Measurements from ENCODE around the gene NCS1. TPM values are rescaled to one million over a fixed set of nuclear protein-coding genes. Genes with fewer than 3 reads are reported as not detected.

The NCS1 gene
- total RNA-seq, 1 experiment from 2014 or later, result 70.1 TPM

- no peak for DNase-seq (ENCODE audit: low read depth)
Observed at GRCh38 chr9:130147198-130147597, 25.0 kb upstream of the NCS1 start.

DNA sequence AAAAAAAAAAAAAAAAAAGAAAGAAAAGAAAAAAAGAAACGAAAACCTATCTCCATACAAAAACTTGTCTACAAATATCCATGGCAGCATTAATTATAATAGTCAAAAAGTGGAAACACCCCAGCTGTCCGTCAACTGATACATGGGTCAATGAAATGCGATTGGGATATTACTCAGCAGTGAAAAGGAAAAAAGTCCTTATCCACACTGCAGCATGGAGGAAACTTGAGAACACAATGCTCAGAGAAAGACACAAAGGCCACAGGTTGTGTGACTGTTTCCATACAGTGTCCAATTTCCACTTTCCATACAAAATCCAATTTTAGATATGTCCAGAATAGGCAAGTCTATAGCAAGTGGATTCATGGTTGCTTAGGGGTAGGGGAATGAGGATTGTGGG, 24.3 kb upstream of the NCS1 start:
- no peak for DNase-seq (ENCODE audit: low read depth)

DNA sequence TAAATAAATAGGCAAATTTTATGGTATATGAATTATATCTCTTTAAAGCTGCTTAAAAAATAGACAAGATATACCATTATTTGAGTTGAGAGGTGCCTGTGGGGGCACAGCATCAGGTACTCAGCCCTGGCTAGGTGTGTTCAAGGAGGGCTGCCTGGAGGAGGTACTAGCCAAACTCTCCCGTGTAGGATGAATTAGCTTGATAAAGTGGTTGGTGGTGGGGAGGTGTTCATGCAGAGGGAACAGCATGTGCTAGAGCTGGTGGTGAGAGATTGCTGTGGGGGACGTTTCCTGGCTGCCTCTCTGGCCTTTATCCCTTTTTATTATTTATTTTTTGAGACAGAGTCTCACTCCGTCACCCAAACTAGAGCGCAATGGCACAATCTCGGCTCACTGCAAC, 23.2 kb upstream of the NCS1 start:
- DNase-seq (ENCODE audit: low read depth), result no peak

DNA sequence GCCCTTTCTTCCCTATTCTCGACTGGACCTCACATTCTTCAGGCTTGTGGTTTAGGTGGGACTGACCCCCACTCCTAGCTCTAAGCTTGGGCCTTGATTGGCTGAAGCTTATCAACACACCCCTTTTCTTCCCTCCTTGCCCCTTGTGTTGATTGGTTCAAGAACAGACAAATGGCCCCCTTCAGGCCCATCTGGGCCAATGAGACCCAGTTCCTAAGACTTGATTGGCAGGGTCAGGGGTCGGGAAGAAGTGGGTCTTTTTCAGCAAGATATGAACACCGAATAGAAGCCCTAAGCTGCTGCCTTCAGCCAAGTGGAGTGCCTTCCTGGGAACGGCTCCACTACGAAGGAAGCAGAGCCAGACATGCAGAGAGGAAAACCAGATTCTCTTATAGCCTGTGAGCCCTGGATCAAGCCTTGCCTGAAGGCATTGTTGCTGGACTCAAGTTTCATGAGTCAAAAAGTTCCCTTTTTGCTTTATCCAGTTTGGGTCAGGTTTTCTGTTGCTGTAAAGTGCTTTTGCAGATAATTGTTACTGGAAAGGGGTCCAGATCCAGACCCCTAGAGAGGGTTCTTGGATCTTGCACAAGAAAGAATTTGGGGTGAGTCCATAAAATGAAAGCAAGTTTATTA, 22.4 kb upstream of the NCS1 start:
- no peak for DNase-seq (ENCODE audit: low read depth)

DNA sequence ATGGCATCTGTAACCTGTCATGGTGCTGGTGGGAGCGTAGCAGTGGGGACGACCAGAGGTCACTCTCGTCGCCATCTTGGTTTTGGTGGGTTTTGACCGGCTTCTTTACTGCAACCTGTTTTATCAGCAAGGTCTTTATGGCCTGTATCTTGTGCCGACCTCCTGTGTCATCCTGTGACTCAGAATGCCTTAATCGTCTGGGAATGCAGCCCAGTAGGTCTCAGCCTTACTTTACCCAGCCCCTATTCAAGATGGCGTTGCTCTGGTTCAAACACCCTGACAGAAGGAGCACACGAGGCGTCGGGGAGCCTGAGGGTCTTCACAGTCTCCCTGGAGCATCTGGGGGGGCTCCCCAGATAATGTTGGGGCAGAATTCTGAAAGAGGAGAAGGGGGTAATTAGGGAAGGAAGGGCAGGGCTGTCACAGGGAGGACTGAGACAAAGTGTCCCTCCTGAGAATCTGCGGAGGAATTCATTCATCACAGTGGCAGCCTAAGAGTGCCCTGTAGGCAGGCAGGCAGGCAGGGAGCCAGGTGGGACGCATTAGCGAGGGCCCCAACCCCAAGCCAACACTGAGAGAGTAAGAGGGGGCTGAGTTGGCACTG, 21.3 kb upstream of the NCS1 start:
- peak; percentile 42 for DNase-seq (ENCODE audit: low read depth)

DNA sequence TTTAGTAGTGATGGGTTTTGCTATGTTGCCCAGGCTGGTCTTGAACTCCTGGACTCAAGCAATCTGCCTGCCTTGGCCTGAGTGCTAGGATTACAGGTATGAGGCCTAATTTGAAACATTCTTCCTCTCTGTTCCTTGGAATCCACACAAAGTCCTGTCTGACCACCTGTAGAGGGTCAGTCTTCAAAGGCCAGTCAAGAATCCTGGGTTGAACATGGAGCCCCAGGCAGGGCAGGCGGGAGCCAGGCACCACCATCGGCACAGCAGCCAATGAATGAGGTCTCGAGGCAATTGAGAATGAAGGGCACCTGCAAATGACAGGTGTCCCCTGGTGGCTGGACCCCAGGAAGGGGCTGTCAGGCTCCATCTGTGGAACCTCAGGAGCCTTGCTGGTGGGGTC, 17.4 kb upstream of the NCS1 start:
- no peak for DNase-seq (ENCODE audit: low read depth)

- DNase-seq (ENCODE audit: low read depth), result no peak
Observed at GRCh38 chr9:130155647-130156046, 16.6 kb upstream of the NCS1 start.

DNA sequence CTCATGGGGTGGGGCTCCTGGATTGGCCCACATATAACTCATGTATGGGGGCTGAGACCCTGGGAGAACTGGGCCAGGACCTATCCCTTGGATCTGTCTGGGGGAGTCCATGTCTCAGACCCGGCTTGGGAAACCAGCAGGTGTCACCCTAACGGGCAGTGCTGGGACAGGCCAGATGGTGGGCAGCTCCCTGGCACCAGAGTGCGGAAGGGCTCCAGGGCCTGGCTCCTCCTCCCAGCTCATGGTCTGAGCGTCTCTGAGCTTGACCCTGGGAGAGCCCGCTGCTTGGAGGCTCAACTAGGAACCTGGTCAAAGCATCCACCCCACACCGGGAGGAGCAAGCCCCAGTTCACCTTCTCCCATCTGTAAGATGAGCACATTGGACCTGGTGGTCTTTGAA, 15.5 kb upstream of the NCS1 start:
- no peak for DNase-seq (ENCODE audit: low read depth)

DNA sequence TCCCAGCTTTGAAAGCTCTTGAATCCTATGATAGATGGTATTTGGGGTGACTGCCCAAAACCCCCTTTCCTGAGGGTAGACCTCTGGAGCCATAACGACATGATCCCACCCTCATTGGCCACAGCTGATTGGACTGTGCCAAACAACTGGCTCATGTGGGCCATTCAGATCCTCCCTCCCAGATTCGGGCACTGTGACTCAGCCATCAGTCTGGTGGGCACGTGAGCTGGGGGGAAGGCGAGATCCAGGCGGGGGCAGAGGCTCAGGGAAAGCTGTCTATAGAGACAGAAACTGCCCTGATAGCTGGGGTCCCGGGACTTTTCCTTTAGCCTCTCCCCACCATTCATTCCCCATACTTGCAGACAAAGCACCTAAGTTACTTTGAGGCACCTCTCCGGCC, 15.1 kb upstream of the NCS1 start:
- peak; percentile 33 for DNase-seq (ENCODE audit: low read depth)

DNA sequence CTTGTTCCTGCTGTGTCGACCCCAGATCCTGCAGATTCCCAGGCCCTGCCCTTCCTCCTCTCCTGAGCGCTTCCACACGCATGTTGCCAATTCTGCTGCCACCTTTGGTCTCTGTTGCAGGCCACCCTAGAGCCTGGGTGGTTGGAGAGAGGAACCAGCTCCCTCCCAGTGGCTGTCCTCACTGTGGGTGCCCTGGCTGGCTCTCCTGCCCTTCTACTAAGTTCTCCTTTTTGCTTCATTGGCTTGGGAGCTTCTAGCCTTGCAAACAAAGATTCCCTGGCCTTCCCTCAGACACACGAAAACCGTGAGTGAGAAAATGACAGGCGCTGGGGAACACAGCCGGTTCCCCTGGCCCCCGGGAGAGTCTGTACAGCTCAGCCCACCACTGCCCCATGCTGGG, 14.2 kb upstream of the NCS1 start:
- no peak for DNase-seq (ENCODE audit: low read depth)

DNA sequence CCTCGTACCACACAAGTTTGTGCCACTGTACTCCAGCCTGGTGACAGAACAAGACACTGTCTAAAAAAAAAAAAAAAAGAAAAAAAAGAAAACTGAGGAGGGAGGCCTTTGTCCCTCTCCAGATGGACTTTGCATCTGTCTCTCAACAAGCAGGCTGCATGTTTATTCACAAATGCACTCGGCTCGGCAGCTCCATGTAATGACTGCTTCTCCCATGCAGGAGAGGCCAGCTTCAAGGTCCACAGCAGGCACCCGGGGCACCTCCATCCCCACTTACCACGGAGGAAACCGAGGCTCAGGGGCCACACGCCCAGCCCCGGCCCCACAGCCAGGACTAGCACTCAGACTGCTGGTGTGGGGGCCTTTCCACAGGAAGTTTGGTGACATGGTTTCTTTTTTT, 13.1 kb upstream of the NCS1 start:
- DNase-seq (ENCODE audit: low read depth), result no peak

DNA sequence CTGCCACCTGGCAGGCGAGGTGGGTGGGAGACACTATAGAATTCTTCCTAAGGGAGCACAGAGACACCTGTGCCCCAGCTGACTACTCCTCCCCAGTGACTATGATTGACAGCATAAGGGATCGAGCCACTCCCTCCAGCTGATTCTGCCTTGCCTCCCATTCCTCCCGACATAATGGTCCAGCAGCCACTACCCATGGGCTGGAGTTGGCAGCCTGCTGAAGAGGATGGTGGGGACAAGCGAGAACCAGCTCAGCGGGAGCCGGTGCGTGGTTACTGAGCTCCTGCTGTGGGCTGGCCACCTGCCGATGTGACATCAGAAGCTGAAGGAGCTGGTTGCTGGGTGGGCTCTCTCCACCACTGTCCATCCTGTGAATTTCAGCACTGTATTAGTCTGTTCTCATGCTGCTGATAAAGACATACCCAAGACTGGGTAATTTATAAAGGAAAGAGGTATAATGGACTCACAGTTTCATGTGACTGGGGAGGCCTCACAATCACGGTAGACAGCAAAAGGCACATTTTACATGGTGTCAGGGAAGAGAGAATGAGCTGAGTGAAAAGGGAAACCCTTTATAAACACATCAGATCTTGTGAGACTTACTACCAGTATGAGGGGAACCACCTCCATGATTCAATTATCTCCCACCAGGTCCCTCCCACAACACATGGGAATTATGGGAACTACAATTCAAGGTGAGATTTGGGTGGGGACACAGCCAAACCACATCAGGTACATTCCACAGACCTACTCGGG, 12.1 kb upstream of the NCS1 start:
- no peak for DNase-seq (ENCODE audit: low read depth)

DNA sequence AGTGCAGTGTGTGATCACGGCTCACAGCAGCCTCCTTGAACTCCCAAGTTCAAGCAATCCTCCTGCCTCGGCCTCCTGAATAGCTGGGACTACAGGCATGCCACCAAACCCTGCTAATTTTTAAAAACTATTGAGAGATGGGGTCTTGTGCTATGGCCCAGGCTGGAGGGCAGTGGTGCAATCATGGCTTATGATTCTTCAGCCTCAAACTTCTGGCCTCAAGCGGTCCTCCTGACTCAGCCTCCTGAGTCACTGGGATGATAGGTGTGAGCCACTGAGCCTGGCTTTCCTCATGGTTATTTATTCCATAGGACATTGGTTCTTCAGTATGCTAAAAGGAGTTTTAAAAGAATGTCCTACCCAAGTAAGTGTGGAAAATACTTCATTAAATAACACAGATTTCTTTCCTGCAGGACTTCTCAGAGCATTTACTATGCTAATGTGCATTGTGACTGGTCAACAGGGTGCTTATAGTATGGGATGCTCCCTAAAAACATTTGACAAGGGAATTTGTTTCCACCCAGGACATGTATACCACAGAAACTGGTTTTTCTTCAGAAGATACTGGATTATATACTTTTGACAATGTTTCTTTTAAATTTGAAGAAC, 11.2 kb upstream of the NCS1 start:
- no peak for DNase-seq (ENCODE audit: low read depth)

GRCh38 chr9:130165579-130165978, 6.6 kb upstream of the NCS1 start:
- DNase-seq (ENCODE audit: low read depth), result no peak

GRCh38 chr9:130166399-130166798, 5.8 kb upstream of the NCS1 start:
- no peak for DNase-seq (ENCODE audit: low read depth)

DNA sequence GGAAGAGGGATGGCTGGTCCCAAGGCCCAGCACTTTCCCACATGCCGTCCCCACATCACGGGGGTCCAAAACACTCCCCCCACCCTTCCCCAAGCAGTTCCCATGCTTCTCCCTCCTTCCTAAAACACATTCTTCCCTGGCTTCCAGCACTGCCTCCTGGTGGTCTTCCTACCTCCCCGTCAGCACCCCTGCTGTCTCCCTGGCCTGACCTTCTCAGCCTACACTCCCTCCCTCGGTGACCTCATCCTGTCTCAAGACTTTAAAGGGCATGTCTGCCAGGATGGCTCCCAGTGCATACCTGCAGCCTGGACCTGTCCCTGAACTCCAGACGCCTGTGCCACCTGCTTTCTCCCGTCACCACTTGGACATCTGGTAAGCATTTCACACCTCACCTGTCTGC, 4.3 kb upstream of the NCS1 start:
- no peak for DNase-seq (ENCODE audit: low read depth)

GRCh38 chr9:130171226-130172148, 717 bp upstream of the NCS1 start:
- no peak for DNase-seq (ENCODE audit: low read depth)

DNA sequence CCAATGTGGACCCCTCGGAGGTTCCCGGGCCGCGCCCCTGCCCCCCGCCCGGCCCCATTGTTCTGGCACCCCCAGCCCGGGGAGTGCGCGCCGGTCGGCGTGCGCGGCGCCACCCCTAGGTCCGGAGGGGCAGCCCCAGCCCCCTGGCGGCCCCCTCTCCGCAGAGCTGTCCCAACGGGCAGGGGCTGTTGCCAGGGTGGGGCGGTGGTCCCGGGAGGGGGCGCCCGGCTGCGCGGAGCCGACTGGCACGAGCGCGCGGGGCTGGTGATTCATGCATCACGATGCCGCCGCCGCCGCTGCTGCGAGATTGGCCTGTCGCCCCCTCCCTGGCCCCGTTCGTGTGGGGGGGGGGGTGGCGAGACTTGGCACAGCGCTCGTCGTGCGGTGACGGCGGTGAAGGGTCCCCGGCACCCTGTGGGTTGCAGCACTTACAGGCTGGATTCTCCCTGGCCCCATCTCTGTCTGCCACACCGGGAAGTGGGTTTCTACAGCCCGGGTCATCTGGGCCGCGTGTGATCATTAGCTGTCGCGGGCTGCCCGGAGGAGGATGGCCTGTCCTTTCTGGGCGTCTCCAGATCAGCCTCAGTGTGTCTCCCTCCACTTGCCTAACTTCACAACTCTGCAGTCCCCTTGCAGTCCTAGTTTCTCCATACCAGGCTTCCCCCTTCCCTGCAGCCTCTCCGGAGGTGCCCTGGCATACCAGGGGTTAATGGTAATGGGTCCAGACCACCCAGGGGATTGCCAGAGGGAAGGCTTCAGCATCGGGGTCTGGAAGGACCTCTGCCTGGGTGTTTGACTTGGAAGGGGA, 858 bp downstream of the NCS1 start:
- no peak for DNase-seq (ENCODE audit: low read depth)

DNA sequence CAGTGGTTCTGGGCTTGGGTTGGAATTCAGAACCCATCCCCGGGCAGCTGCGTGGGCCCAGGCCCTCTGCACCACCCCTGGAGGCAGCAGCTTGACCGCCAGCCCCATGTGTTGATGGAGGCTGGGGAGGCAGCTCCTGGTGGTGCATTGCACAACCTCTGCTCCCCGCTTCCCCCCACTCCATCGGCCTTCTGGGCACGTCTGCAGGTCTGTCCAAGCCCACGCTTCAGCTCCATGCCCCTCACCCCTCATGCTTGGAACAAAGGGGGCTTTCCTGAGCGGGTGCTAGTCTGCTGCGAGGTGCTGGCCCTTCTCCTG, 1.4 kb downstream of the NCS1 start:
- no peak for DNase-seq (ENCODE audit: low read depth)

- DNase-seq (ENCODE audit: low read depth), result no peak
Observed at GRCh38 chr9:130174025-130174424, 1.8 kb downstream of the NCS1 start.

DNA sequence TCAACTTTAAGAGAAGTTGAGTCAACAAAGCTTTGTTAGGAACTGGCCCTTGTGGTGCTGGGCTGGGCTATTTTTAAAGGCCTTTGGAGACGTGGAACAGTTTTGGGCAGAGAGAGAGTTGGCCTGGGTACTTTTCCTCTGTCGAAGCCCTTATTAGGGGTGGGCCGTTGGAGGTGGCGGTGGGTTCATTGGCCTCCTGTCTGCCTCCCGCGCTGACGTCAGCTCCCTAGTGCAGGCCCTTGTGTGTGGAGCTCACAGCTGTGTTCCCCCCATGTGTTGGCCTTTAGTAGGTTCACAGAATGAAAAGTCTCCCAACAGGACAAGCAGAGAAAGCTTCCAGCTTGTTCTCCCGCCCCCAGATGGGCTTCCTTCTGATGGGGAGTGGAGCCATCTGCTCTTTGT, 2.7 kb downstream of the NCS1 start:
- DNase-seq (ENCODE audit: low read depth), result no peak

Data from LHCN-M2 (cell line).